Endothelial cell of umbilical vein (primary cell): ENCODE data around the gene GPS1. TPM values are rescaled to one million over a fixed set of nuclear protein-coding genes. Genes with fewer than 3 reads are reported as not detected.

Source experiments
- BruUV-seq: library from RNA; stranded (reverse); fragments of 400-500 nt; replicated peaks from 2 replicates; lab custom pipeline; 2021; lab: Mats Ljungman, UMichigan
- CTCF ChIA-PET: fragments of 300-600, 350-600 bp; sonication (Branson Sonifier 250); formaldehyde crosslinking; loops from one replicate; lab custom pipeline; 2021; ENCODE audit warnings: antibody characterized with exemption, inconsistent platforms; lab: Charles Lee
- POLR2A ChIA-PET: fragments of 300-600, 350-600 bp; sonication (Branson Sonifier 250); formaldehyde crosslinking; loops from one replicate; lab custom pipeline; 2021; ENCODE audit warnings: antibody characterized with exemption, inconsistent platforms; lab: Charles Lee
- DNase-seq: peaks from one replicate; pipeline ENCODE4 v3.0.0-alpha.2; 2011; ENCODE audit warnings: low read depth, low spot score
- FAIRE-seq: peaks from 2 replicates; lab custom pipeline; 2011; peaks lifted over from hg19 to GRCh38; lab: Jason Lieb, UNC
- H2AFZ ChIP-seq: 2 replicates; pipeline ENCODE4 v1.6.0; 2012; ENCODE audit warnings: low read depth, low read length, control low read depth, inconsistent platforms
- H3K27ac ChIP-seq: 2 replicates; pipeline ENCODE4 v1.5.1; 2011; ENCODE audit warnings: low read depth, mild to moderate bottlenecking, control low read depth, low read length, moderate library complexity; ENCODE audit not compliant: insufficient read depth
- H3K27me3 ChIP-seq, 2 experiments: 2 replicates each; pipeline versions ENCODE4 v1.6.0 to v1.6.1; 2011; ENCODE audit warnings: low read length in 2 of 2, mixed read lengths in 1 of 2; ENCODE audit not compliant: control insufficient read depth in 2 of 2, insufficient read depth in 2 of 2
- H3K36me3 ChIP-seq, 2 experiments: 2 replicates in 1 of 2; 3 replicates in 1 of 2; pipeline ENCODE4 v1.5.1; 2011; ENCODE audit warnings: low read length in 2 of 2, mild to moderate bottlenecking in 1 of 2, moderate library complexity in 1 of 2; ENCODE audit not compliant: control insufficient read depth in 2 of 2, insufficient read depth in 2 of 2; ENCODE audit errors: extremely low read depth in 1 of 2
- H3K4me1 ChIP-seq: 3 replicates; pipeline ENCODE4 v1.5.1; 2011; ENCODE audit warnings: mild to moderate bottlenecking, low read length; ENCODE audit not compliant: control insufficient read depth, insufficient read depth; ENCODE audit errors: extremely low read depth
- H3K4me2 ChIP-seq: 2 replicates; pipeline ENCODE4 v1.6.1; 2011; ENCODE audit warnings: low read length, control low read depth, mixed read lengths; ENCODE audit not compliant: insufficient read depth
- H3K4me3 ChIP-seq, 3 experiments: fragments of 200-600 bp in 1 of 3; sonication (generic), shearing (Covaris generic) in 1 of 3; replicated peaks in 1 of 3; 2 replicates each; pipeline ENCODE4 v1.5.1; 2011 to 2016; ENCODE audit warnings: control low read depth in 3 of 3, low read length in 3 of 3, mild to moderate bottlenecking in 2 of 3, inconsistent platforms in 1 of 3, low read depth in 1 of 3, moderate library complexity in 1 of 3; ENCODE audit not compliant: insufficient read depth in 1 of 3
- H3K79me2 ChIP-seq: 2 replicates; pipeline ENCODE4 v1.6.0; 2012; ENCODE audit warnings: low read length, inconsistent platforms; ENCODE audit not compliant: control insufficient read depth, insufficient read depth
- H3K9ac ChIP-seq: replicated peaks from 2 replicates; pipeline ENCODE3; 2011; ENCODE audit warnings: low read length, control low read depth; ENCODE audit not compliant: insufficient read depth; ENCODE audit errors: extremely low read depth
- H3K9me1 ChIP-seq: replicated peaks from 3 replicates; pipeline ENCODE4 v1.6.0; 2011; ENCODE audit warnings: mild to moderate bottlenecking, low read length; ENCODE audit not compliant: control insufficient read depth, insufficient read depth; ENCODE audit errors: extremely low read depth
- H3K9me3 ChIP-seq: replicated peaks from 2 replicates; pipeline ENCODE4 v1.5.1; 2012; ENCODE audit warnings: low read length, inconsistent platforms; ENCODE audit not compliant: control insufficient read depth, insufficient read depth
- H4K20me1 ChIP-seq: replicated peaks from 2 replicates; pipeline ENCODE3; 2011; ENCODE audit warnings: mild to moderate bottlenecking, low read length; ENCODE audit not compliant: control insufficient read depth, insufficient read depth; ENCODE audit errors: extremely low read depth
- CTCF ChIP-seq, 2 donors: IDR thresholded peaks; 1 replicate in 1 of 2; 2 replicates in 1 of 2; pipeline ENCODE4 v1.5.1; 2011; ENCODE audit warnings: low read length in 2 of 2, mild to moderate bottlenecking in 2 of 2, moderate library complexity in 2 of 2, control low read depth in 1 of 2, inconsistent platforms in 1 of 2, low read depth in 1 of 2; ENCODE audit not compliant: insufficient read depth in 1 of 2; ENCODE audit errors: extremely low read depth in 1 of 2
- EZH2 ChIP-seq: IDR thresholded peaks from 2 replicates; pipeline ENCODE4 v1.6.1; 2012; ENCODE audit warnings: borderline replicate concordance, low read depth, mild to moderate bottlenecking, moderate library complexity, low read length, inconsistent platforms; ENCODE audit not compliant: severe bottlenecking
- FOS ChIP-seq: IDR thresholded peaks from 2 replicates; pipeline ENCODE4 v1.6.1; 2011; ENCODE audit warnings: mild to moderate bottlenecking, low read length, moderate library complexity, borderline replicate concordance; ENCODE audit not compliant: insufficient read depth
- GATA2 ChIP-seq: IDR thresholded peaks from 2 replicates; pipeline ENCODE4 v1.7.0; 2011; ENCODE audit warnings: low read depth, mild to moderate bottlenecking, moderate library complexity, mixed read lengths, low read length; ENCODE audit not compliant: insufficient read length, insufficient read depth
- JUN ChIP-seq: IDR thresholded peaks from 2 replicates; pipeline ENCODE4 v1.6.1; 2011; ENCODE audit warnings: borderline replicate concordance, low read depth; ENCODE audit not compliant: insufficient read length, insufficient read depth
- MAX ChIP-seq: IDR thresholded peaks from 2 replicates; pipeline ENCODE4 v1.6.1; 2011; ENCODE audit not compliant: insufficient read depth, insufficient read length
- MYC ChIP-seq: IDR thresholded peaks from one replicate; pipeline ENCODE4 v1.6.1; 2011; ENCODE audit warnings: mild to moderate bottlenecking, low read depth, low read length
- POLR2A ChIP-seq: IDR thresholded peaks from 2 replicates; pipeline ENCODE4 v1.6.1; 2012; ENCODE audit warnings: low read depth, mild to moderate bottlenecking, control low read depth, low read length
- POLR2AphosphoS5 ChIP-seq: IDR thresholded peaks from 2 replicates; pipeline ENCODE4 v1.6.1; 2012; ENCODE audit warnings: low read depth, mild to moderate bottlenecking, control low read depth, low read length, moderate library complexity; ENCODE audit not compliant: insufficient read depth
- dilution Hi-C: fragments of 300-500 bp; cut with MboI; formaldehyde crosslinking; loops from one replicate; pipeline ENCODE4 v1.15.0; 2019; ENCODE audit warnings: low sequenced_read_pairs; ENCODE audit not compliant: extremely low pct_ligation_motif_present
- intact Hi-C: fragments of 100-400 bp; cut with micrococcal nuclease; formaldehyde crosslinking; loops from one replicate; pipeline ENCODE4 v1.10.0; 2022
- polyA plus RNA-seq, 4 experiments: library from polyadenylated mRNA; depleted of rRNA in 3 of 4; stranded (reverse) in 3 of 4; unstranded in 1 of 4; fragments of >200 nt; gene quantifications; 2 replicates each; pipeline versions ENCODE4 v1.2.1 to v1.2.3, GENCODE V29; 2011 to 2012; ENCODE audit warnings: missing spikeins in 1 of 4
- total RNA-seq: library from RNA; stranded (reverse); gene quantifications from 2 replicates; pipeline ENCODE4 v1.2.3, GENCODE V29; 2021

GPS1 gene
- total and polyA plus RNA-seq, 2 donors (not counting 3 experiments of a cell fraction or from before 2014, with no cell fraction given): 116 to 178 TPM

GRCh38 chr17:82050761-82051641 lies 697 bp upstream of the GPS1 start:
- H3K4me1 ChIP-seq: peaks cover 11% of the 10 kb centered on the region
- DNase-seq (no peak), FAIRE-seq (no peak)
- no peak for TF ChIP-seq POLR2A
- H3K4me3 ChIP-seq: peak overlapping the region; percentile 16 to 76 (median 36)
- CTCF ChIA-PET: interaction anchor here (0.8 to 3.8 kb wide), 4 partner anchors 13 to 56 kb away, joined by 3 to 19 read pairs (median 12); partner anchors contain the start of genes DCXR and RAC3
- no peaks in the 10 kb centered on the region for H3K27me3 ChIP-seq
- no peak overlapping the region for H3K9ac ChIP-seq
- H4K20me1 ChIP-seq: no peaks in the 10 kb centered on the region
- H3K36me3 ChIP-seq: peaks cover 7 to 23% of the 10 kb centered on the region in 2 experiments
- intact Hi-C loops: no loop called here
- H3K9me3 ChIP-seq: no peaks in the 10 kb centered on the region
- no peaks in the 10 kb centered on the region for H3K9me1 ChIP-seq
- TSS peak; percentile 46 for BruUV-seq
- dilution Hi-C loops: no loop called here
- peak overlapping the region; percentile 19 for H2AFZ ChIP-seq
- H3K79me2 ChIP-seq: peaks cover 11% of the 10 kb centered on the region
- H3K4me2 ChIP-seq: peak overlapping the region; percentile 30
- POLR2A ChIA-PET: no interaction called here
- H3K27ac ChIP-seq: no peak overlapping the region

GRCh38 chr17:82052638-82053059 lies 951 bp downstream of the GPS1 start:
- H3K27me3 ChIP-seq: no peaks in the 10 kb centered on the region
- H3K4me1 ChIP-seq: peaks cover 11% of the 10 kb centered on the region
- no peak for FAIRE-seq
- TF ChIP-seq FOS: no peak
- TF ChIP-seq MYC: no peak
- no peak for TF ChIP-seq POLR2A
- no peak for TF ChIP-seq JUN
- TF ChIP-seq GATA2: no peak
- TF ChIP-seq EZH2: no peak
- TF ChIP-seq MAX: no peak
- no peak for TF ChIP-seq POLR2AphosphoS5
- no peak for TF ChIP-seq CTCF (IDR thresholded peaks at IDR 0.05; ENCODE audit: extremely low read depth in 1 of 2, insufficient read depth in 1 of 2, low read depth in 1 of 2, low read length in 2 of 2)
- H3K9ac ChIP-seq: peak overlapping the region; percentile 61
- dilution Hi-C loops (no loop called here), intact Hi-C loops (loop anchor here (2.0 kb wide), 1 partner anchor 16 kb away; the partner anchor contains the start of gene DCXR)
- CTCF ChIA-PET: interaction anchor here (1.0 to 3.8 kb wide), 4 partner anchors 15 to 93 kb away, joined by 3 to 19 read pairs (median 12); partner anchors contain the start of genes DCXR and RAC3
- POLR2A ChIA-PET: no interaction called here
- no peaks in the 10 kb centered on the region for H4K20me1 ChIP-seq
- H3K36me3 ChIP-seq: peaks cover 12 to 37% of the 10 kb centered on the region in 2 experiments
- DNase-seq: no peak
- no peaks in the 10 kb centered on the region for H3K9me3 ChIP-seq
- H2AFZ ChIP-seq: no peak overlapping the region
- no peaks in the 10 kb centered on the region for H3K9me1 ChIP-seq
- peak overlapping the region; percentile 78 for H3K4me2 ChIP-seq
- H3K4me3 ChIP-seq: peak overlapping the region; percentile 65 to 89 (median 76)
- BruUV-seq: no TSS peak
- peaks cover 11% of the 10 kb centered on the region for H3K79me2 ChIP-seq
- no peak overlapping the region for H3K27ac ChIP-seq
